HCT116 (cell line): ENCODE results near the gene TPGS1. TPM values are rescaled to one million over a fixed set of nuclear protein-coding genes. Genes with fewer than 3 reads are reported as not detected.

ENCODE experiments used
- ATAC-seq: fragments of 200-7000 bp; cut with Tn5 transposase; 2 replicates; pipeline ENCODE4 v1.9.1; 2020; ENCODE audit warnings: mild to moderate bottlenecking, moderate library complexity
- BruUV-seq: library from RNA; stranded (reverse); fragments of 400-500 nt; replicated peaks from 2 replicates; lab custom pipeline; 2021; lab: Mats Ljungman, UMichigan
- CTCF ChIA-PET: fragments of 300-600 bp; sonication (Branson Sonifier 250); formaldehyde crosslinking; loops from one replicate; lab custom pipeline; 2021; ENCODE audit warnings: antibody characterized with exemption; lab: Charles Lee
- POLR2A ChIA-PET: fragments of 300-600, 350-600 bp; sonication (Branson Sonifier 250); formaldehyde crosslinking; loops from one replicate; lab custom pipeline; 2021; ENCODE audit warnings: antibody characterized with exemption; lab: Charles Lee
- RAD21 ChIA-PET, 2 experiments: fragments of 300-600 bp; sonication (Branson Sonifier 250); formaldehyde crosslinking; loops; one replicate each; lab custom pipeline; 2023; ENCODE audit warnings: low total read pairs in 2 of 2; ENCODE audit not compliant: uncharacterized antibody in 2 of 2, unreplicated experiment in 2 of 2, low non-redundant PET in 1 of 2; lab: Charles Lee
- DNase-seq: peaks from one replicate; pipeline ENCODE4 v3.0.0-alpha.2; 2010; ENCODE audit warnings: low read depth, low spot score
- H2AFZ ChIP-seq: fragments of 200-600 bp; shearing (Covaris generic), sonication (generic); 2 replicates; pipeline ENCODE4 v1.6.1; 2017; ENCODE audit warnings: low read depth, mixed run types, mixed read lengths, antibody characterized with exemption, low read length; ENCODE audit not compliant: poor library complexity, severe bottlenecking
- H3K27ac ChIP-seq: 2 replicates; pipeline ENCODE4 v1.5.1; 2012; ENCODE audit warnings: low read depth, low read length
- H3K27me3 ChIP-seq: fragments of 200-600 bp; sonication (generic); 2 replicates; pipeline ENCODE4 v1.6.1; 2016; ENCODE audit warnings: mixed run types, low read length, mixed read lengths; ENCODE audit not compliant: insufficient read depth
- H3K36me3 ChIP-seq, 2 experiments: fragments of 200-500 bp in 1 of 2; fragments of 200-600 bp in 1 of 2; sonication (Bioruptor generic) in 1 of 2; sonication (generic) in 1 of 2; 2 replicates each; pipeline versions ENCODE4 v1.5.1 to v1.6.1; 2014 to 2016; ENCODE audit warnings: low read length in 2 of 2, inconsistent platforms in 1 of 2, mixed read lengths in 1 of 2, mixed run types in 1 of 2; ENCODE audit not compliant: insufficient read depth in 2 of 2, control insufficient read depth in 1 of 2
- H3K4me1 ChIP-seq, 2 experiments: fragments of 200-600 bp in 1 of 2; sonication (generic) in 1 of 2; 2 replicates each; pipeline versions ENCODE4 v1.5.1 to v1.6.1; 2012 to 2017; ENCODE audit warnings: low read length in 2 of 2, inconsistent platforms in 1 of 2, mild to moderate bottlenecking in 1 of 2, mixed read lengths in 1 of 2, mixed run types in 1 of 2, moderate library complexity in 1 of 2; ENCODE audit not compliant: insufficient read depth in 2 of 2, control insufficient read depth in 1 of 2
- H3K4me2 ChIP-seq: fragments of 200-600 bp; sonication (generic); 2 replicates; pipeline ENCODE4 v1.6.1; 2017; ENCODE audit warnings: mixed run types, low read length, mixed read lengths
- H3K4me3 ChIP-seq, 2 experiments: fragments of 200-600 bp in 1 of 2; sonication (generic) in 1 of 2; replicated peaks in 1 of 2; 2 replicates each; pipeline ENCODE4 v1.5.1; 2011 to 2016; ENCODE audit warnings: low read length in 2 of 2, control low read depth in 1 of 2, low read depth in 1 of 2, mild to moderate bottlenecking in 1 of 2, mixed read lengths in 1 of 2, mixed run types in 1 of 2
- H3K79me2 ChIP-seq: fragments of 200-600 bp; sonication (generic); 2 replicates; pipeline ENCODE4 v1.6.1; 2017; ENCODE audit warnings: mild to moderate bottlenecking, mixed run types, low read length, moderate library complexity, mixed read lengths; ENCODE audit not compliant: insufficient read depth
- H3K9ac ChIP-seq: fragments of 200-600 bp; sonication (generic); 2 replicates; pipeline ENCODE4 v1.6.1; 2016; ENCODE audit warnings: low read length, mixed read lengths
- H3K9me2 ChIP-seq: fragments of 200-600 bp; sonication (generic), shearing (Covaris generic); 2 replicates; pipeline ENCODE4 v1.6.1; 2017; ENCODE audit warnings: mixed run types, mild to moderate bottlenecking, moderate library complexity; ENCODE audit not compliant: insufficient read depth
- H3K9me3 ChIP-seq, 2 experiments: fragments of 200-500 bp in 1 of 2; fragments of 200-600 bp in 1 of 2; sonication (Bioruptor generic) in 1 of 2; sonication (generic) in 1 of 2; 2 replicates each; pipeline ENCODE4 v1.6.1; 2014 to 2017; ENCODE audit warnings: low read length in 2 of 2, mixed read lengths in 2 of 2, inconsistent platforms in 1 of 2, low read depth in 1 of 2, mild to moderate bottlenecking in 1 of 2, mixed run types in 1 of 2, moderate library complexity in 1 of 2; ENCODE audit not compliant: control insufficient read depth in 1 of 2, insufficient read depth in 1 of 2
- H4K20me1 ChIP-seq: fragments of 200-600 bp; sonication (generic), shearing (Covaris generic); 2 replicates; pipeline ENCODE4 v1.6.1; 2017; ENCODE audit warnings: mixed run types, mild to moderate bottlenecking, moderate library complexity; ENCODE audit not compliant: insufficient read depth
- CBX3 ChIP-seq: IDR thresholded peaks from 2 replicates; pipeline ENCODE4 v1.6.1; 2012; ENCODE audit warnings: low read depth
- CEBPB ChIP-seq: IDR thresholded peaks from 2 replicates; pipeline ENCODE4 v1.6.1; 2012; ENCODE audit warnings: low read depth
- CTCF ChIP-seq, 3 experiments: fragments of 200-600 bp in 1 of 3; sonication (generic) in 1 of 3; IDR thresholded peaks in 2 of 3; conservative IDR thresholded peaks in 1 of 3; 2 replicates each; pipeline ENCODE4 v1.5.1; 2012 to 2017; ENCODE audit warnings: low read depth in 2 of 3, low read length in 2 of 3, antibody characterized with exemption in 1 of 3, borderline replicate concordance in 1 of 3, control low read depth in 1 of 3, mild to moderate bottlenecking in 1 of 3, mixed read lengths in 1 of 3, mixed run types in 1 of 3, moderate library complexity in 1 of 3; ENCODE audit not compliant: insufficient read depth in 1 of 3
- ELF1 ChIP-seq: IDR thresholded peaks from 2 replicates; pipeline ENCODE4 v1.6.1; 2012; ENCODE audit warnings: low read depth, borderline replicate concordance
- EZH2 ChIP-seq: fragments of 200-600 bp; sonication (generic); IDR thresholded peaks from 2 replicates; pipeline ENCODE4 v1.6.1; 2017; ENCODE audit warnings: antibody characterized with exemption, mixed run types
- EZH2phosphoT487 ChIP-seq: fragments of 200-600 bp; IDR thresholded peaks from 2 replicates; pipeline ENCODE4 v1.6.1; 2018; ENCODE audit warnings: antibody characterized with exemption, borderline replicate concordance
- MAX ChIP-seq: IDR thresholded peaks from 2 replicates; pipeline ENCODE4 v1.6.1; 2012
- REST ChIP-seq: IDR thresholded peaks from 2 replicates; pipeline ENCODE4 v1.6.1; 2012; ENCODE audit warnings: low read depth
- SRF ChIP-seq: IDR thresholded peaks from 2 replicates; pipeline ENCODE4 v1.6.1; 2012; ENCODE audit warnings: low read depth
- YY1 ChIP-seq: IDR thresholded peaks from 2 replicates; pipeline ENCODE4 v1.6.1; 2011; ENCODE audit warnings: low read length, low read depth, moderate library complexity, mild to moderate bottlenecking; ENCODE audit not compliant: insufficient replicate concordance; ENCODE audit errors: extremely low read depth
- intact Hi-C: fragments of 100-400 bp; cut with micrococcal nuclease; formaldehyde crosslinking; loops from 2 replicates; pipeline ENCODE4 v1.10.0; 2022
- total RNA-seq: library from RNA; stranded (reverse); gene quantifications from one replicate; pipeline ENCODE4 v1.2.1, GENCODE V29; 2021; ENCODE audit not compliant: unreplicated experiment

TPGS1 gene
- total RNA-seq, 1 experiment from 2014 or later, result 19.1 TPM

- TF ChIP-seq CTCF (IDR thresholded peaks at IDR 0.05 in 2 of 3, conservative IDR thresholded peaks at IDR 0.05 in 1 of 3; ENCODE audit: borderline replicate concordance in 1 of 3, insufficient read depth in 1 of 3, low read depth in 2 of 3, low read length in 2 of 3), result no peak
- TF ChIP-seq CEBPB, result no peak
- no peak for TF ChIP-seq CBX3
- TF ChIP-seq EZH2, result no peak
- TF ChIP-seq ELF1, result no peak
- no peak for TF ChIP-seq REST
Measured at GRCh38 chr19:457636-458035, 49.7 kb upstream of the TPGS1 start (continued).

- CTCF ChIA-PET, result no interaction called here
- H3K27me3 ChIP-seq, result no peaks in the 10 kb centered on the region
- TF ChIP-seq SRF (no peak), YY1 (no peak), EZH2phosphoT487 (no peak), MAX (no peak)
- TF ChIP-seq, all 23 proteins: peak for 0
- Histone ChIP-seq H2AFZ (no peak overlapping the region), H3K4me1 (peaks cover 7 to 24% of the 10 kb centered on the region in 2 experiments; a peak in 3 of 4 replicates), H3K9me3 (no peaks in the 10 kb centered on the region), H3K4me2 (no peak overlapping the region), H3K9ac (no peak overlapping the region), H4K20me1 (no peaks in the 10 kb centered on the region), H3K36me3 (no peaks in the 10 kb centered on the region), H3K4me3 (no peak overlapping the region), H3K27ac (no peak overlapping the region), H3K9me2 (no peaks in the 10 kb centered on the region), H3K79me2 (no peaks in the 10 kb centered on the region)
- RAD21 ChIA-PET, result no interaction called here
- BruUV-seq, result no TSS peak
- DNase-seq (no peak), ATAC-seq (no peak)
- POLR2A ChIA-PET, result no interaction called here
- intact Hi-C loops, result no loop called here
Measured at GRCh38 chr19:458091-459042, 48.9 kb upstream of the TPGS1 start.
